RWPE1 (cell line): Measurements from ENCODE around the gene POM121L12.

Experiments used
- CTCF ChIA-PET: fragments of 350-600 bp; sonication (Branson Sonifier 250); formaldehyde crosslinking; extraction: SDS; loops from one replicate; lab custom pipeline; 2021; lab: Yijun Ruan, JAX
- POLR2A ChIA-PET: fragments of 400-600 bp; formaldehyde crosslinking; extraction: SDS; loops from one replicate; lab custom pipeline; 2020; ENCODE audit warnings: antibody characterized with exemption; ENCODE audit not compliant: low non-redundant PET; lab: Yijun Ruan, JAX
- DNase-seq: peaks from one replicate; pipeline ENCODE4 v3.0.0; 2012; ENCODE audit warnings: low spot score
- H3K27ac ChIP-seq: fragments of 450-650 bp; 2 replicates; pipeline ENCODE4 v1.5.1; 2017
- TF ChIP-seq, protein P1 (sequence below): fragments of 450-650 bp; conservative IDR thresholded peaks from 2 replicates; pipeline ENCODE4 v1.5.1; 2017; ENCODE audit warnings: low read depth, mild to moderate bottlenecking

Gene POM121L12

DNA sequence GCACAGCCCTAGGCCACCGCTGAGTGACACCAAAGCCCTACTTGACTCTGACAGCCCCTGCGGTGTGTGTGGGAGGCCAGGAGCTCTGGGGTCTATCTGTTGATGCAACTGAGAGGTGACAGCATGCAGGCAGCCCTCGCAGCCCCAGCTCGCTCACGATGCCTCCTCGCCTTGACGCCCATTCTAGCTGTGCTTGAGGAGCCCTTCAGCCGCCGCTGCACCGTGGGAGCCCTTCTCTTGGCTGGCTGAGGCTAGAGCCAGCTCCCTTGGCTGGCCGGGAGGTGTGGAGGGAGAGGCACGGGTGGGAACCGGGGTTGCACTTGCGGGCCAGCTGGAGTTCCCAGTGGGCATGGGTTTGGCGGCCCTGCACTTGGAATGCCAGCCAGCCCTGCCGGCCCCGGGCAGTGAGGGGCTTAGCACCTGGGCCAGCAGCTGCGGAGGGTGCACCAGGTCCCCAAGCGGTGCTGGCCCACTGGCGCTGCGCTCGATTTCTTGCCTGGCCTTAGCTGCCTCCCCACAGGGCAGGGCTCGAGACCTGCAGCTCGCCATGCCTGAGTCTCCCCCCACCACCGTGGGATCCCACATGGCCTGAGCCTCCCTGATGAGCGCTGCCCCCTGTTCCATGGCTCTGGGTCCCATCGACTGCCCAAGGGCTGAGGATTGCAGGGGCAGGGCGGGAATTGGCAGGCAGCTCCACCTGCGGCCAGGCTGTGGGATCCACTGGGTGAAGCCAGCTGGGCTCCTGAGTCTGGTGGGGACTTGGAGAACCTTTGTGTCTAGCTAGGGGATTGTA is 31.6 kb upstream of the POM121L12 start:
- TF ChIP-seq, protein P1, sequence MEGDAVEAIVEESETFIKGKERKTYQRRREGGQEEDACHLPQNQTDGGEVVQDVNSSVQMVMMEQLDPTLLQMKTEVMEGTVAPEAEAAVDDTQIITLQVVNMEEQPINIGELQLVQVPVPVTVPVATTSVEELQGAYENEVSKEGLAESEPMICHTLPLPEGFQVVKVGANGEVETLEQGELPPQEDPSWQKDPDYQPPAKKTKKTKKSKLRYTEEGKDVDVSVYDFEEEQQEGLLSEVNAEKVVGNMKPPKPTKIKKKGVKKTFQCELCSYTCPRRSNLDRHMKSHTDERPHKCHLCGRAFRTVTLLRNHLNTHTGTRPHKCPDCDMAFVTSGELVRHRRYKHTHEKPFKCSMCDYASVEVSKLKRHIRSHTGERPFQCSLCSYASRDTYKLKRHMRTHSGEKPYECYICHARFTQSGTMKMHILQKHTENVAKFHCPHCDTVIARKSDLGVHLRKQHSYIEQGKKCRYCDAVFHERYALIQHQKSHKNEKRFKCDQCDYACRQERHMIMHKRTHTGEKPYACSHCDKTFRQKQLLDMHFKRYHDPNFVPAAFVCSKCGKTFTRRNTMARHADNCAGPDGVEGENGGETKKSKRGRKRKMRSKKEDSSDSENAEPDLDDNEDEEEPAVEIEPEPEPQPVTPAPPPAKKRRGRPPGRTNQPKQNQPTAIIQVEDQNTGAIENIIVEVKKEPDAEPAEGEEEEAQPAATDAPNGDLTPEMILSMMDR = no peak
- CTCF ChIA-PET = interaction anchor here (0.6 kb wide), 1 partner anchor 85 kb away, joined by 3 read pairs; no protein-coding TSS in a partner anchor
- H3K27ac ChIP-seq = no peak overlapping the region
- no peak for DNase-seq
- POLR2A ChIA-PET = no interaction called here

DNA sequence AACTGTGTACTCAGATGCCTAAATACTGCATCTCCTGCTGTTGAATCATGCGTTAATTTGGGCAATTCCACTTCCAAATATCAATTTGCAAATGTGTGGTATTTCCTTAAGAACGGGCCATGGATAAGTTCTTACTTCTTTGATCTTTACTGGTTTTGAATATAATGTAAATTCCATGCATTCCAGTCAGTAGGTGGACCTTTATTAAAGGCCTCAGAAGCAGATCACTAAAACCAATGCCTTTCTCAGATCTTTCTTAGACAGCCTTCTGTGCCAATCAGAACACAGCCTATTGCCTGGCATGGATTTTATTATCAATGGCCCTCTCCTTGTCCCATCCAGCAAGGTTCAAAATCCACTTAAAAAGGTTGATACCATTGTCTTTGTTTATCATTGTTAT is 21.5 kb upstream of the POM121L12 start:
- no peak for DNase-seq

DNA sequence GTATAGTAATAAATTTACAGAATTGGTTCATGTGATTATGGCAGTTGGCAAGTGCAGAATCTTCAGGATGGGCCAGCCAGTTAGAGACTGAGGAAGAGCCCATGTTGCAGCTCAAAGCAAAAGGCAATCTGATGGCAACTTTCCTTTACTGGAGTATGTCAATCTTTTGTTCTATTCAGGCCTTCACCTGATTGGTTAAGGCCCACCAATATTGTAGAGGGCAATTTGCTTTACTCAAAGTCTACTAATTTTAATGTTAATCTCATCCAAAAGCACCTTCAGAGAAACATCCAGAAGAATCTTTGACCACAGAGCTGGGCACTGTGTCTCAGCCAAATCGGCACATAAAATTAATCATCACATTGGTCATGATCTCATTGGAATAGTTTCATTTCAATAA is 20.0 kb upstream of the POM121L12 start:
- CTCF ChIA-PET = interaction anchor here (0.6 kb wide), 1 partner anchor 105 kb away, joined by 3 read pairs; no protein-coding TSS in a partner anchor
- H3K27ac ChIP-seq = no peak overlapping the region
- TF ChIP-seq, protein P1 = no peak
- POLR2A ChIA-PET = no interaction called here
- DNase-seq = no peak

More for the DNA sequence above, 21.5 kb upstream of the POM121L12 start:
- POLR2A ChIA-PET = no interaction called here
- TF ChIP-seq, protein P1 = no peak
- CTCF ChIA-PET = no interaction called here
- H3K27ac ChIP-seq = no peak overlapping the region

DNA sequence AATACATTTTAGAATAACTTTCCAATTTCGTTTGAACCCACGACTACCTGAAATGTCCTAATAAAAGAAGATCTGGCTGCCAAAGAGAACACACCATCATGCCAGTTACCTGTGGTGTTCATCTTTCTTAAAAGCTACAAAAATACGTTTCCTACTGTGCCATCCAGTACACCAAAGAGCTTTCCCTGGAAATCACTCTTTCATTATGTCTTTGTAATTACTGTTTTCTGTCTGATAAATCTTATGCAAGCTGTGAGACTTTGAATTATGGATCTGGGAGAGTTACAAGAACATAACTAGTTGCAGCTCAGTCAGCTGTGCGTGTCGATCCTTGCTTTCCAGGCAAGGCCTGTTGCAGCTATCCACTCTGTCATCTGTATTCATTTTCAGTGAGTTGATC is 12.5 kb upstream of the POM121L12 start:
- TF ChIP-seq, protein P1 = no peak
- no peak overlapping the region for H3K27ac ChIP-seq
- no peak for DNase-seq
- ChIA-PET CTCF (no interaction called here), POLR2A (no interaction called here)

DNA sequence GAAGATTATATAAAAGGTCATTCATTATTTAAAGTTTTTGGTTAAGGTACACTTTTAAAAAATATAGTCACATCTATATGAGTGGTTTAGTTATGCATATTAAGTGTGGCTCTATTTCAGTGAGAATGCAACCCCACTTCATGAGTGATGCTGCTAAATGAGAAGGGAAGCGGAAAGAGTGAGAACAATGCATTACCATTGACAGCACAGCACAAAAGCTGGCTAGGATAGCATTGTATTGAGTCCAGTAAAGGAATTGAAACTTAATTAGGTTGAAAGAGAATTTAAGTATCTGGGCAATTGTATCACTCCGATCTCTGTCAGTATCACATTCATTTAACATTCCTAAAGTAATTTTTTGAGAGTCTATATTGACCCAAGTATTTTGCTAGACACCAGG is 13.2 kb downstream of the POM121L12 start:
- POLR2A ChIA-PET = no interaction called here
- CTCF ChIA-PET = interaction anchor here (0.7 kb wide), 1 partner anchor 311 kb away, joined by 3 read pairs; no protein-coding TSS in a partner anchor
- no peak for DNase-seq
- H3K27ac ChIP-seq = no peak overlapping the region
- TF ChIP-seq, protein P1 = no peak

DNA sequence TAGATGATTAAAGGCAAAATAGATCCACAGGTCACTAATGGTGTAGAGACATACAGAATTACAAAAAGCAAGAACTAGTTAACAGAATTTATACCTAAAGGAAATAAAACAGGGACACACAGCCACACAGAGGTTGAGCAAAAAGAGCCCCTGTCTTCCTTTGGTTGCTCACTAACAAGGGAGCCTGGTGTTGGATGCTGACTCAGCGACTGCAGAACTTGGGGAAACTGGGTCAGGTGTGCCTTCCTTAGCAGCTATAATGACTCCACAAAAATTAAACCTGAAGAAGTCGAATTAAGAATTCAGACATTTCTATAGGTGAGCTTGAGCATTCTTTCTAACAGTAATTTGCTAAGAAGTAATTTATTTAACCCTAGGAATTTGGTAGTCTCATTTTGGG is 15.0 kb downstream of the POM121L12 start:
- ChIA-PET POLR2A (no interaction called here), CTCF (no interaction called here)
- TF ChIP-seq, protein P1 = no peak
- H3K27ac ChIP-seq = no peak overlapping the region
- DNase-seq = no peak
